Fibroblast of gingiva (primary cell): ENCODE data around the gene NFIB.
A peak's percentile ranks its signal among the peaks of the same experiment; 100 is the strongest.

ENCODE experiments used
- DNase-seq: peaks from one replicate; pipeline ENCODE4 v3.0.0-alpha.2; 2011; ENCODE audit warnings: low read depth

The NFIB gene

DNA sequence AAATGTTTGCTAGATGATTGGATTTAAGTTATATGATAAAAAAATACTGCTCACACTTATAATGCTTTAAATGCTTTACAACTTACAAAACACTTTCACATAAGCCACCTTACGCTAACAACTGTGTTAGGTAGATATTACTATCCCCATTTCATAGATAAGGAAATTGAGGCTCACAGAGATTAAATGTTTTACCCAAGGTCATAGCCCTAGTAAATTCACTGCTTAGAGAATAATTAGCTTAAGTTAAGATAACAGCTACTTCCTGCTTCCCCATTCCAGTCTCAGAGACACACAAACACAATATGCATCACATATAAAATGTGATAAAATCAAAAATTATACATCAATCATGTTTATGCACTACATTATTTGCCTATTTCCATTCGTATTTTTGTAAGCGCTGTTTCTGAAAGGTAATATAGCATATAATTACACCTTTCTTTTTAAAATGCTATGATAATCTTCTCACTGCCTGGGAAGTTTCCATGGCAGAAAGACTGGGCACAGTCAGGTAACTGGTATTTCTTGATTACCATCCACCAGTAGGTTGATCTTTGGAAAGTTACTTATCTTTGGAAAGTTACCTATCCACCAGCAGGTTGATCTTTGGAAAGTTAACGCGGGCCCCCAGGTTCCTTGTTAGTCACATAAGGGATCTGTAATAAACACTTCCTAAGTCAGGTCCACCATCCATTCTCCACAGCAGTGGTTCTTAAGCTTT is 101.1 kb downstream of the NFIB start:
- no peak for DNase-seq

DNA sequence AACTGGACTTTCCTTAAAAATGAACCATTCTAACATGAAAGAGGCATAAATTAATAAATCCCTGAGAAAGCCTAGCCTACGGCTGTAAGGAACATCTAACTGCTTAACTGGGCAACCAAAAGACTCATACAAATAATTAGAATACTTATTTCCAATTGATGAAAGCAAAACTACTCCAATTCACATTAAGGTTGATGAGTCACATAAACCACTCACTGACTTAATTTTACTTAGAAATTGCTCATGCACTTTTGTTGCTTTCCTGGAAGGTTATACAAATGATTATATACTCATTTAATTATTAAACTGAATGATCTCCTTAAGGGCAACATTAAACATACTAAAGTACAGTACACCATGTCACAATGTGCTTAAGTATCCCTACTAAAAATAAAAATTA is 101.9 kb downstream of the NFIB start:
- no peak for DNase-seq

DNA sequence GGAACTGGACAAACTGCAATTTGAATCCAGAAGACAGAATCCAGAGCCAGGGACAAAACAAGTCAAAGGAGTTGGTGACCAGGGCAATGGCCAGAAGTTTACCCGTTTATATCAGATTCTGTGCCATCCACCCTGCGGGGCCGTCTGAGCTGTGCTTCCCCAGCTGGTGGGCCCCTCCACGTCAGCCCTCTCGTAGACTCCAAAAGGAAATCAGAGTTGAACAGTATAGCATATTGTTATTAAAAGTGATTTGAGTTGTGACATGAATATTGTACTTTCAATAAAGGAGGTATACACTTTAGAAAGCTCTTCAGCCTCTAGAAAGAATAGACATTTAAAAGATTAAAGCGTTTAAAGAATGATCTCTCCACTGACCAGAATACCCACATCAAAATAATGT is 102.4 kb downstream of the NFIB start:
- no peak for DNase-seq

DNA sequence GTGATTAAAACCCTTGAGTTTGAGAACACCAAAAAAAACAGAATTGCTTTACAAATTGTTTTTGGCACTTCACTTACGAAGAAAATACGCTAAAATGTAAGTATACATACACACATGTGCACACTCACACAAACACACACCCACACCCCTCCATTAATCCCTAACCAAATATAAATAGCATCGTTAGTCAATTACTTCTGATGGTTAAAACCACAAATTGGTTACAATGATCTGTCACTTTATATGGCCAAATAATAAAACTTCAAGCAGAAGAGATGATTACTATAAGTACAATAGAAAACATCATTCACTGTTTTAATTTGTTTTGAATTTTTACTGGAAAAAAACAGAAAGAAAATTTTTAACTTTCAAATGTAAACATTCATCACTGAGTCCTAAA is 103.5 kb downstream of the NFIB start:
- DNase-seq = no peak

DNA sequence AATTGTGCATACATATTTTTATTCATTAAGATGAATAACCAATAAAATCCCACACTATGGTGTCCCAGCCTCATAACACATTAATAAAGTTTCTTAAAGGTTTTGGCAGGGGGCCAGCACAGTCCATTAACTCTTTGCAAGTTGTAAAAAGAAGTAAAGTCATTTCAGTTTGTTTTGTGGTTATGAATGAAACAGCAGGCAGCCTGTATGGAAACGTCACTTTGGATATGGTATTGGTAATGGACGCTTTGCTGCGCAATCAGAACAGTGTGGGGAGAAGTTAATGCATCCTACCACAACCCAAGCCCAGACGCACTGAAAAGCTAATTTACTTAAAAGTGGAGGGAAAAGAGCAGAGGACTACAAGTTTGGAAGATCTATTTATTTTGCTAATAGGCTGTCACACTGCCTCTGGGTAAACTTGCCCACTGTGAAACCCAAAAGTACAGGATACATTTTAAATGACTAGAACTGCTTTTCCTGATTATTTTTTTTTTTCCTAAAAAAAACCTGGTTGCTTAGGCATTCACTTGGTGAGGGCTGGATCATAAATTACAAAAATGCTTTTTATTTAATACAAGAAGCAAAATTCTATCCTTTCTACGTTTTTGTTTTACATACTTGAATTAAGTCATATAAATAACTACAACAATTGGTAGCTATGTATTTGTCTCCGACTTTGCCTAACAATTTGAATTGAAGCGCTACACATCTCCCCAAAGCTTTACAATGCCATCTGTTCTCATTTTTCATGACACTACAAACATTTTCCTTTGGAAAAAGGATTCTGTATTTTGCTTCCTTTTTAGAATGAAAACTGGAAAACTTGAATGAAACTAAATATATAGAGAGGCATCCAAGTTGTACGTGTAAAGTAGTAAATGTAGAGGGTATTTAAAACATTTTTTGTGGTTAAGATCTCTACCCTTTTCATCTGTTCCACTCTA is 104.3 kb downstream of the NFIB start:
- DNase-seq = no peak

DNA sequence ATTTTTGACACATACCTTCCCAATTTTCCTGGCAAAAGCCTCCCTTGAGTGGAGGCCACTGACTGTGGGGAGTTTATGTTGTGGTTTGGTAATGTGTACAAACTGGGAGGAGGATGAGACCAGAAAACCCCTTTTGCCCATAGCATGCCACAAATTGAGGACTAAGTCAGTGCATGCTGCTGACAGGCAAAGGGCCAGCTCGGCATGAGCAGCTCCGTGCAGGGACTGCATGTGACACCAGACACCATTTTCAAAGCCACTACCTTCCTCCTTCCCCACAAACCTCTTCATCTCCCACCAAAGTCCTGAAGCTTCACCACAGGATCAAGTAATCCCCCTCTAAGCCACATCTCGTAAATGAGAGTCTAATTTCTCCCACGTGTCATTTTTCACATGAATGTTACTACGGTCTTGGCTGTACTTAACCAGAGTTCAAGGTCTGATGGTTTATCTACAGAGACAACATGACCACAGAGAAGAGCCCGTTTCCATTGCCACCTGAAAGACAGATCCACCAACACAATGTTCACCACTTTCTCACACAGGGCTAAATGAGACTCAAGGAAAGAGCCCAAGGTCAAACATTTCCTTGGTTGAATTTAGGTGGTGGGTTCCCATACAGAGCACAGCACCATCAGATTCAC is 106.5 kb downstream of the NFIB start:
- DNase-seq = no peak

DNA sequence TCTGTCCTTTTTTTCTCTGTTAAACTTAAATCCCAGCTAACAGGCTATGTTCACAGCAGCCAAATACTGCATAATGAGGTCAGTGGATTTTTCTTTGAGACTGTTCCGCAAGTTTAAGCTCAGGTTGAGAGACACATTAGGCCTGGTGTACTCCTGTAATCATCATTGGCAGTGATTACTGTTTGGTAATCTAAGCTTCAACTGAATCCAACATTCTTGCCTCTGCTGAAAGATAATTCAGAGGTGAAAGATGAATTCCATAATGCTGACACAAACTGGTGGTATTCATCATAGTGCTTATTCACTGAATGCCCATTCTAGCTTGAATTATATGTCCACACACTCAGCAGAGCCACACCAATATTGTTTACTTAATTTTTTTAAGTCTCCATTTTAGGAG is 108.5 kb downstream of the NFIB start:
- DNase-seq = peak; percentile 78

DNA sequence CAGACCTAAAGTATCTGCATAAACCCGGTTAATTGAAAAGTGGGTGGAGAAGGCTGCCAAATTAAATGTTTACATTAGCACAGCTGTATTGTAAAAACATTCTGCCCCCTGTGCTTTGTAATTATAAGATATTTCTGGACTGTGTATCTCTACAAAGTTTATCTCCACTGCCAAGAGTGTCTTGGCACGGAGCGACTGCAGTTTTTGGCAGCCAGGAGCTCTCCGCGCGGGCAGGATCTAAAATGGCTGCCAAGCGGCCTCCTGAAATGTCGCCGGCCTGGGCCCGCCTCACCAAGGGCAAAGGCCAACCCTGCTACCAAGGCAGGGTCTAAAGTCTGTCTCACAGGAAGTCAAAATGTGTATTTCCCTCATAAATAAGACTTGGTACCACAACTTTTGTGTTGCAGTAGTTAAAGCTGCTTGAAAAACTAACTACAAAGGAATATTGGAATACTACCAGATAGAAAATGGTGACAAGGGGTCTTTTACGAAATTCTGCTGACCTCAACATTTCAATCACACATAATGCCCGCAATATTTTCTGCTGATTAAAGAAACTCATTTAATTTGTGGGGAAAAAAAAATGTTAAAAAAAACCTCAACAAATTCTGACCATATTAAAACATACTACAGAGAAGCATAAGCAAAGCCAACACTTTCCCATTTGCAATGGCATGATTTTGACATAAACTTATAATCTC is 110.4 kb downstream of the NFIB start:
- peak; percentile 64 for DNase-seq

DNA sequence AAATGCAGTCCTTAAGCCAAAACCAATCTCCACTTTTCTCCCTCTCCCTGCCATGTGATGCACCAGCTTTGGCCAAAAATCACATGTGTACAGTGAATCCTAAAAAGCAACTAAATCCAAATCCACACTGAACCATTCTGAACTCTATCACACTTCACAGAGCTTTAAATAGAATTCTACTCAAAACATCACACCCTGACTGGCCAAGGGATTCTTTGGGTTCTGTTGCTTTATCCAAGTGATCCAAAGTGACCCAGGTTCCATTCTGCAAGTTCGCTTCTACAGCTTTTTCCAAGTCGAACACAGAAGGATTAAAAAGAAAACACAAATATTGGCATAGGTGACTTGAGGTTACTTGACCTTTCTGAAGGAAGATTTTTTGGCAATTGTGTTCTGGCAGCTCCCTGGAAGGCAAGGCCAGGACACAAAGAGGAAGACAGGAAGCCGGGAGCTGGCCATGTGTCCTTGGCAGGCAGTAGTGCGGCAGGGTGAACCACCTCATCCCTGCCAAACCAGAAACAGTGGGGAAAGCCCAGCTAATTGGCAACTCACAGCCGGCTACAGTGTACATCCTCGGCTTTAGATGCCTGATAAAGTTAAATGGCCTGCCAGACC is 115.0 kb downstream of the NFIB start:
- peak; percentile 74 for DNase-seq

DNA sequence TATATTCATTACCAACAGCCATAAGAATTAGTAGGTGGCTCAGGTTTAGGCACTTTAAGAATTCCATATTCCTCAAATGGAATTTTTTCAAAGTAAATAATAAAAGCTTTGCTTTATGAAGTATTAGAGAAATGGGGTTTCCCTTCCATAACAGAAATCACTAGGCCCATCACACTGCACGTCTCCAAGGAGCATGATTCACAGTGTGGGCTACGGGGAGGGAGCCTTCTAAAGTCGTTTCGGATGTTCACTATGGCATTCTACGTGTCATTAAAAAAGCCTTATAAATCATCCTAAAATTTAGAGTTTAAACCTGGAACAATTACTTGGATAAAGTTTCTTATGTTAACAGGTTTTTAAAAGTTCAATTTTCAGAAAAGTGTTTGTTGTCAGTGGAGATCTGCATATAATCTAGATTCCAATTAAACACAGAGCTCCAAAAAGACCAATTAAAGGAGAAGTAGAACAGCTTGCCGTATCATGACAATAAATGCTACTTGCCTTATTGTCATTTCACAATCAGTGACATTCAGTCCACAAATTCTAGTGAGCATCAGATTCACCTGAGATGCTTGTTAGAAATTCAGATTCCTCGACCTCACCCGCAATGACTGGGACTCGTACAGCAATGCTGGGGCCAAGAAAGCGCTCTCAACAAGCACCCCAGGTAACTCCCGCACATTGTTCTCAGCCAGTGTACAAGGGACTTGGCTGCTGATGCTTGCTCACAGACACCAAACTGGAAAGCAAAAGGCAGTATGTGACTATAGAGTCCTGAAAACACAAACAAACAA is 115.7 kb downstream of the NFIB start:
- DNase-seq = no peak

DNA sequence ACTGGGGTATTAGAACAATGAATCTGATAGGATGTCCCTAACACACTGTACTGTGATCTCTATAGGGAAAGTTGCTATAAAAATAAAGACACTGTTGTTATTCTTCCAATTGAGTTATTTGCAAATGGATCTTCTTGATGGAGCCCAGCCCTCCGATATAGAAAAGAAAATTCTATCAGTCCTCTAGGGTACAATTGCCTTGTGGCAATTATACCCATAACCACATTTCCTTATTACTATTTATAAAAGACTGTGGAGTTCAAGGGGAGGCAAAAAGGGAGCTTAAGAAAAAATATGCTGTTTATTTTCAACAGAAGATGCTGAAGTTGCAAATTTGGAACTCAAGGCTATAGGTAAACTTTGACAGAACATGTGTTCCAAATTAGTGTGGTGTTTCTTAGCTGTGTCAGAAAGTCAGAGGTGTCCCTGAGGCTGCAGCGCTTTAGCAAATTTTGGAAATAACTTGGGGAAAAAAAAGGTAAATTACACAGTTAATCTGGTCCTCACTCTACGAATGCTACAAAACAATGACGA is 116.5 kb downstream of the NFIB start:
- DNase-seq = no peak

DNA sequence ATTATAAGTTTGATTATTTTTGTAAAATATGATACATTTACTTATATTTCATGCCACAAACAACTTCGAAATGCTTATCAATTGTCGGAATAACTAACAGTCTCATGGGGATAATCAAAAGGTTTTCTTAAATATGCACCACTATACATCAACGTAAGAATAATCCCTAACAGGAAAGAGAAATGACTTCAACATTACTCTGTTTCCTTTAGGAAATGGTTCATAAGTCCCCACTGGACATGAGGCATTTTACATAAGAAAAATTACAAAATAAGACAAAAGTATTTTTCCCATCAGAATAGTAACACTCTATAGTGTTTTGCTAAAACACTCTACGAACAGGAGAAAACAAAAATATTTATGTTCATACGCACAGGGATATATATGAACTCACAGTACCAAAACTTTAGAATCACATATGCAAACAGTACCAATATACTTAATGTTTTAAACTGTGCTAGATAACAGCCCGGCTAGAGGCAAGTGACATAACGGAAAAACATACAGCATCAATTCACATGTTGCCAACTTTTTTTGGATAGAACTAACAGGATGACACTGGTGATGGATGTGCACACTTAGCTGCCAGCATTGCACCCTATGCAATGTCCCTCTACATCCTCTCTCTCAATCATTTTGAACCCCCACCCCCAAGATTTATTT is 120.5 kb downstream of the NFIB start:
- no peak for DNase-seq

DNA sequence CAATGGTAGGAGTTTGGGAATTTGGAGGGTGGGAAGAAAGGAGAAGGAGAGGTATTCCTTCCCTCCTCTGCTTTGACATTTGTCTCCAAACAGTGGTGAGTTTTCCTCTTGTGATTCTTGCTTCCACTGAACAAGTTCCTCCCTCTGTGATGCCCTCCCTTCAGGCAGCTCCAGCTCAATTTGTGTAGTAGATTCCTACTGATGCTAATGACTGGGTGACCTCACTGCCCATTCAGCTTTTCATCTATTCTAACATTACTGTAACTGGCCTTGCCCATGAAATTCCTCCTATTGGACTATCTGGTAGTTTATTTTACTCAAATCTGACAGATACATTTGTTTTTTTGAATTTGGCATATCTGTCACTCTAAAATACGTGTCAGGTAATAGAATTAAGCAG is 121.4 kb downstream of the NFIB start:
- no peak for DNase-seq

DNA sequence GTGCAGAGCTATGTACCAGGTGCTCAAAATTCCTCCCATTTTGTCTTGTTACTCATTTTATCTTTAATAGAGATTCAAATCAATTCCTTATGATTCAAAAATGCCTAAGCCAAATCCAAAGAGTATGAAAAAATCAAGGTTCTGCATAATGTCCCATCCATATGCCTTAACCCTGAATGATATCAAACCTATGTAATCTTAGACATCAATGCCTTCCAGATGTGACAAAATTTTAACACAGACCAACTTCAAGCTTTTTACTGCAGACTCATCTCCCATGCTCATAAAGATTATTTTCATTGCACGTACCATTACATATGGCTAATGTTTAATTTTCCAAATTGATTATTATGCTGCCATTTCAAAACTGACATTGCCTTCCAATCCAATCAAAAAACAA is 122.4 kb downstream of the NFIB start:
- DNase-seq = no peak

DNA sequence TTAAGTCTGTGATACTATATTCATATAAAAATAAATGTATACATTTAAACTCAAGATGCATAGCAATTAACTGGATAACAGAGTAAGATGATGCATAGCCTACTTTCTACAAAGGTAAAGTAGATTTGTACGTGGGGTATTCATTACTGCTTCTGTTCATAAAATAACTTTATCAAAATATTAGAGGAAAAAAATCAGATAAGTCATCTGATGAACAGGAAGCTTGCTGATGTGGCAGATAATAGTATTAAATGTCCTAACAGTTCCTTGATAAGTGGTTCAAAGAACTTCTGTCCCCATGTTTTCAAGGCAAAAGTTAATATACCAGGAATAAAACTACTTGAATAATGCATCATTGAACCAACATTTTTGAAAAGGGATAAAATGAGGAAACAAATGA is 123.7 kb downstream of the NFIB start:
- no peak for DNase-seq

DNA sequence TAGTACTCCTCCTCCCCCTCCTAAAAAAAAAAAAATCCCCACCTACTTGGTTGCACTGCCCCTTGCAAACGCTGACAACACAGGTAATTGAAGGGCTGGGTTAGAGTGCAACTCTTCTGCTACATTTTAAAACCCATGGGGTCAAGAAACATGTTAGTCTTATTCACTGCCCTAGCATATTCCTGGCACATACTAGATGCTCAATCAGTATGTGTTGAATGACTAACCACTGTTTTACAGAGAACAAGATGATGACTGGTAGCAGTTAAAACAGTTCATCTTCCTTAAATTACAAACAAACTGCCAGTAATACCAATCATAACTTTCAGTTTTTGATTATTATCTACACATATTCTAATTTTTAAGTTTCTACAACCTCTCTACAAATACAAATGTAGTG is 124.4 kb downstream of the NFIB start:
- no peak for DNase-seq

DNA sequence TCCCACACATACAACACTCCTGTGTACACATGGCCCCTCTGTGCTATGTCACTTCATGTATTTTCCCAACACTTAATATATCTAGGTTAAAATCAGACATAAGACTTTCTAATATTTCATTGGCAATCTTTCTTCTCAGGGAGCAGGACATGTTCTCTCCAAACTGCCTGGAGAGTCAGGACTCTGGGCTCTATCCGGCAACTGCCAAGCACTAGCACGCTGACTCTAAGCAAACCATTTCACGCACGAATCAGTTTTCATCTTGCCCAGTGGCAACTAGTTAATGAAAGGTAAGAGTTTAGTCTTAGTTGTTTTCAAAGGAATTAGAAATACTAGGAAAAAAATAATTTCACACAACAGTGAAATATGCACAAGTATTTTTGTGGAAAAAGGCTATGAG is 124.8 kb downstream of the NFIB start:
- no peak for DNase-seq

DNA sequence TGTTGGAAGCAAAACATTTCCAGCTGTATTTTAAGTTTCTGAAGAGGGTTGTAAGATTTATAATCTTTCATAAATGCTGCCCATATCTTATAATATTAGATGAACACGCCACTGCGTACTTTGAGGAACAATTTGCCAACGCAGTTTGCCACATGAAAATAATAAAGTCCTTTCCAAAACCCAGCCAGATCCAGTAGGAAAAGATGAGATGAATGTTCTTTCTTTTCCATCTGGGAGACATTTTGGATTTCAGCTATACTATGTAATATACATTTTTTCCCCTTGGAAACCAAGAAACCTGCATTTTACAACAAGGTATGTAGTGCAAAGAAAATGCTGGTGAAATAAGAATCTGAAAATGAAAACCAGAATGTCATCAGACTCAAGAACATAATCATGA is 125.4 kb downstream of the NFIB start:
- DNase-seq = no peak

DNA sequence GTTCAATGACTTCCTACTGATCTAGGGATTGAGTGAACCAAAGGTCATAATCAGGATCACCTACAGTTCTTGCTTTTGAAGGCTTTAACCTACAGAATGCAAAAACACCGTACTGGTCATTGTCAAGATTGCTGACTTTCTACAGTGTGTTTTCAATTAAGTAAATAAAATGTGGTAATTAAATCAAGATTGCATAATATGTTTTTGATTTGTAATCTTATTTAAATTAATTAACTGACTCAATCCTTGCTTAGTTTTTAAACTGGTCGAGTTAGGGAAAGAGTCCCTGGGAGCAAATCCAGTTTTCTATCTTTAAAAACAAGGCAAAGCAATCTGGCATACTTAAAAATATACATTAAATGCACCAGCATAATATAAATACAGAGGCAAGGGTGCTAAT is 125.9 kb downstream of the NFIB start:
- DNase-seq = no peak

DNA sequence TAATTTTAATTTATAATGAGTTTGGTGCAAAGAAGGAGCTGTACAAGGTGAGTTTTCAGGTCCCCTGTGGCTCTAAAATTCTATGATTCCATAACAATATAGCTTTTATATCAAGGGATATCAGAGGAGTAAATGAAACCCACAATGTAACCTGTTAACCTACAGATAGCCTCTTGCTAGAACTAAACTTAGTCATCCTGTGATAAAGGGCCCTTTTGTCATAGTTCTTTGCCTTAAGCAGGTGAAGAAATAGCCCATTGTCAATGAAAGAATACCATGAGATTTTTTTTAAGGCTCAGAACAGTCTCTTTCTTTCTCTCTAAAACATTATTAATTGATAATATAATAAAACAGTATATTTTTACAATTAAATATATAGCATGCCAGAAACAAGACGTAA is 127.8 kb downstream of the NFIB start:
- DNase-seq = no peak
